OCI-LY3 (cell line): Measurements from ENCODE around the gene PCNA.
A peak's percentile ranks its signal among the peaks of the same experiment; 100 is the strongest.
"Not testable (repeated sequence)": the region's sequence is repeated elsewhere in the genome, so short reads cannot be mapped to it uniquely, and the experiment has no call there.

Source experiments
- H2AFZ ChIP-seq: fragments of 200-600, 300-600 bp; shearing (Covaris generic); 2 replicates; pipeline ENCODE4 v1.6.0; 2014; ENCODE audit warnings: antibody characterized with exemption, low read depth, low read length
- H3K27ac ChIP-seq: fragments of 200-600, 300-600 bp; sonication (generic); 2 replicates; pipeline ENCODE4 v1.5.1; 2014; ENCODE audit warnings: mild to moderate bottlenecking, low read length, moderate library complexity, mixed read lengths
- H3K27me3 ChIP-seq: fragments of 200-600, 300-600 bp; sonication (generic); 2 replicates; pipeline ENCODE4 v1.6.1; 2014; ENCODE audit warnings: low read depth, low read length, mixed read lengths
- H3K36me3 ChIP-seq: fragments of 200-600, 300-600 bp; sonication (generic); replicated peaks from 2 replicates; pipeline ENCODE3; 2014; ENCODE audit warnings: low read depth, low read length, mixed read lengths
- H3K4me1 ChIP-seq: fragments of 300-600, 200-600 bp; sonication (generic); 2 replicates; pipeline ENCODE4 v1.6.1; 2014; ENCODE audit warnings: low read length, mixed read lengths
- H3K4me2 ChIP-seq: fragments of 200-600, 300-600 bp; sonication (generic); 2 replicates; pipeline ENCODE4 v1.6.1; 2014; ENCODE audit warnings: low read length, mixed read lengths
- H3K4me3 ChIP-seq: fragments of 300-600, 200-600 bp; sonication (generic); 2 replicates; pipeline ENCODE4 v1.5.1; 2014; ENCODE audit warnings: antibody characterized with exemption, mild to moderate bottlenecking, low read length, moderate library complexity
- H3K79me2 ChIP-seq: fragments of 300-600, 200-600 bp; shearing (Covaris generic); 2 replicates; pipeline ENCODE4 v1.6.1; 2014; ENCODE audit warnings: mild to moderate bottlenecking, low read length, mixed read lengths
- H3K9ac ChIP-seq: fragments of 300-600, 200-600 bp; shearing (Covaris generic); 2 replicates; pipeline ENCODE4 v1.6.0; 2014; ENCODE audit warnings: mild to moderate bottlenecking, low read length, moderate library complexity
- H3K9me3 ChIP-seq: fragments of 200-600, 300-600 bp; shearing (Covaris generic); 2 replicates; pipeline ENCODE4 v1.6.1; 2014; ENCODE audit warnings: low read length, mixed read lengths; ENCODE audit not compliant: insufficient read depth
- H4K20me1 ChIP-seq: fragments of 200-600, 300-600 bp; sonication (generic); 2 replicates; pipeline ENCODE4 v1.6.1; 2016; ENCODE audit warnings: low read length, mixed read lengths; ENCODE audit not compliant: insufficient read depth
- CTCF ChIP-seq: fragments of 200-600, 300-600 bp; sonication (generic); IDR thresholded peaks from 2 replicates; pipeline ENCODE4 v1.5.1; 2014; ENCODE audit warnings: antibody characterized with exemption, low read length, low read depth
- EZH2phosphoT487 ChIP-seq: fragments of 200-600 bp; shearing (Covaris generic); IDR thresholded peaks from 2 replicates; pipeline ENCODE4 v1.6.1; 2018; ENCODE audit warnings: antibody characterized with exemption, mixed run types, low read depth

Gene PCNA

GRCh38 chr20:5080384-5080877, 39.3 kb downstream of the PCNA start:
- peak overlapping the region; percentile 28 for H2AFZ ChIP-seq
- H3K4me1 ChIP-seq: peaks cover 42% of the 10 kb centered on the region
- no peaks in the 10 kb centered on the region for H3K79me2 ChIP-seq
- H3K9me3 ChIP-seq: no peaks in the 10 kb centered on the region
- peak overlapping the region; percentile 52 for H3K9ac ChIP-seq
- H3K4me3 ChIP-seq: peak overlapping the region; percentile 31
- no peaks in the 10 kb centered on the region for H3K36me3 ChIP-seq
- peak overlapping the region; percentile 78 for H3K27ac ChIP-seq
- TF ChIP-seq CTCF (no peak), EZH2phosphoT487 (no peak)
- no peaks in the 10 kb centered on the region for H4K20me1 ChIP-seq
- no peaks in the 10 kb centered on the region for H3K27me3 ChIP-seq
- H3K4me2 ChIP-seq: peak overlapping the region; percentile 86

GRCh38 chr20:5078399-5078958, 41.3 kb downstream of the PCNA start:
- H3K4me1 ChIP-seq: peaks cover 56% of the 10 kb centered on the region
- peak overlapping the region; percentile 23 for H2AFZ ChIP-seq
- no peaks in the 10 kb centered on the region for H3K79me2 ChIP-seq
- H3K4me2 ChIP-seq: peak overlapping the region; percentile 86
- no peaks in the 10 kb centered on the region for H3K36me3 ChIP-seq
- H3K9me3 ChIP-seq: no peaks in the 10 kb centered on the region
- TF ChIP-seq CTCF (no peak), EZH2phosphoT487 (no peak)
- H3K4me3 ChIP-seq: peak overlapping the region; percentile 56
- peak overlapping the region; percentile 61 for H3K9ac ChIP-seq
- peak overlapping the region; percentile 78 for H3K27ac ChIP-seq
- H3K27me3 ChIP-seq: no peaks in the 10 kb centered on the region
- no peaks in the 10 kb centered on the region for H4K20me1 ChIP-seq

- H3K9me3 ChIP-seq: no peaks in the 10 kb centered on the region
- peak overlapping the region; percentile 61 for H3K9ac ChIP-seq
- H3K4me3 ChIP-seq: peak overlapping the region; percentile 56
- H3K36me3 ChIP-seq: no peaks in the 10 kb centered on the region
- peak overlapping the region; percentile 78 for H3K27ac ChIP-seq
- H3K79me2 ChIP-seq: no peaks in the 10 kb centered on the region
- H3K27me3 ChIP-seq: no peaks in the 10 kb centered on the region
- H2AFZ ChIP-seq: peak overlapping the region; percentile 23
- peaks cover 56% of the 10 kb centered on the region for H3K4me1 ChIP-seq
- no peak for TF ChIP-seq CTCF
- H3K4me2 ChIP-seq: peak overlapping the region; percentile 86
- H4K20me1 ChIP-seq: no peaks in the 10 kb centered on the region
These were observed 41.9 kb downstream of the PCNA start for GRCh38 chr20:5077761-5078387.

GRCh38 chr20:5076913-5077312, 42.8 kb downstream of the PCNA start:
- not testable (repeated sequence) for H3K36me3 ChIP-seq, H3K27me3 ChIP-seq, H4K20me1 ChIP-seq, H2AFZ ChIP-seq, H3K9ac ChIP-seq, H3K4me2 ChIP-seq, H3K4me3 ChIP-seq, H3K79me2 ChIP-seq, H3K9me3 ChIP-seq, H3K27ac ChIP-seq
- H3K4me1 ChIP-seq: peaks cover 56% of the 10 kb centered on the region
